Neural progenitor cell (in vitro differentiated cells): ENCODE data around the gene WWOX. TPM values are rescaled to one million over a fixed set of nuclear protein-coding genes. Genes with fewer than 3 reads are reported as not detected.

ENCODE experiments used
- DNase-seq: peaks from one replicate; pipeline ENCODE4 v3.0.0-alpha.2; 2016; ENCODE audit warnings: low spot score
- H2AFZ ChIP-seq: fragments of 200-600 bp; sonication (generic); replicated peaks from 2 replicates; pipeline ENCODE4 v1.6.1; 2016; ENCODE audit warnings: antibody characterized with exemption
- H3F3A ChIP-seq: fragments of 200-600 bp; sonication (generic); 2 replicates; pipeline ENCODE4 v1.6.1; 2016; ENCODE audit warnings: antibody characterized with exemption, low read depth
- H3K27ac ChIP-seq: fragments of 200-600 bp; sonication (generic); 2 replicates; pipeline ENCODE4 v1.5.1; 2016; ENCODE audit warnings: mild to moderate bottlenecking
- H3K27me3 ChIP-seq: fragments of 200-600 bp; sonication (generic); 2 replicates; pipeline ENCODE4 v1.6.1; 2016; ENCODE audit warnings: mild to moderate bottlenecking, moderate library complexity
- H3K36me3 ChIP-seq: fragments of 200-600 bp; sonication (generic); 2 replicates; pipeline ENCODE4 v1.5.1; 2016
- H3K4me1 ChIP-seq: fragments of 200-600 bp; sonication (generic); 2 replicates; pipeline ENCODE4 v1.6.1; 2016; ENCODE audit warnings: mixed run types
- H3K4me2 ChIP-seq: fragments of 200-600 bp; sonication (generic); 2 replicates; pipeline ENCODE4 v1.6.1; 2016
- H3K4me3 ChIP-seq: fragments of 200-600 bp; sonication (generic); 2 replicates; pipeline ENCODE4 v1.5.1; 2016
- H3K79me2 ChIP-seq: fragments of 200-600 bp; sonication (generic); 2 replicates; pipeline ENCODE4 v1.6.1; 2016; ENCODE audit warnings: low read depth
- H3K9ac ChIP-seq: fragments of 200-600 bp; sonication (generic); 2 replicates; pipeline ENCODE4 v1.6.1; 2016
- H3K9me3 ChIP-seq: fragments of 200-600 bp; sonication (generic); 2 replicates; pipeline ENCODE4 v1.5.1; 2016; ENCODE audit warnings: low read depth
- H4K20me1 ChIP-seq: fragments of 200-600 bp; sonication (generic); 2 replicates; pipeline ENCODE4 v1.6.1; 2016; ENCODE audit warnings: low read depth
- H3K27ac Mint-ChIP-seq: 3 replicates; pipeline ENCODE4 v1.8.0; 2021; ENCODE audit warnings: mixed read lengths
- H3K27me3 Mint-ChIP-seq: 2 replicates; pipeline ENCODE4 v1.8.0; 2022; ENCODE audit warnings: low read depth, mild to moderate bottlenecking, inconsistent platforms, moderate library complexity, mixed read lengths; ENCODE audit not compliant: insufficient read depth
- H3K36me3 Mint-ChIP-seq: 3 replicates; pipeline ENCODE4 v1.8.0; 2021; ENCODE audit warnings: mixed read lengths
- H3K4me1 Mint-ChIP-seq: 3 replicates; pipeline ENCODE4 v1.8.0; 2021; ENCODE audit warnings: mixed read lengths
- H3K4me3 Mint-ChIP-seq: 3 replicates; pipeline ENCODE4 v1.8.0; 2021; ENCODE audit warnings: mild to moderate bottlenecking, moderate library complexity, mixed read lengths
- H3K9me3 Mint-ChIP-seq: 3 replicates; pipeline ENCODE4 v1.8.0; 2020; ENCODE audit warnings: mixed read lengths
- EZH2 ChIP-seq: fragments of 200-600 bp; sonication (generic); IDR thresholded peaks from 2 replicates; pipeline ENCODE4 v1.6.1; 2017; ENCODE audit warnings: antibody characterized with exemption, mild to moderate bottlenecking, moderate library complexity
- EZH2phosphoT487 ChIP-seq: fragments of 200-600 bp; sonication (generic); IDR thresholded peaks from 2 replicates; pipeline ENCODE4 v1.6.1; 2017; ENCODE audit warnings: antibody characterized with exemption
- total RNA-seq: library from RNA; depleted of rRNA; stranded (reverse); fragments of >200 nt; gene quantifications from 2 replicates; pipeline ENCODE4 v1.2.3, GENCODE V29; 2015; ENCODE audit warnings: low replicate concordance
- TF ChIP-seq, protein P1 (sequence below): fragments of 200-600 bp; sonication (generic); IDR thresholded peaks from 2 replicates; pipeline ENCODE4 v1.5.1; 2017; ENCODE audit warnings: antibody characterized with exemption, mild to moderate bottlenecking

The WWOX gene
- total RNA-seq, 1 donor from 2014 or later: 63.7 TPM

DNA sequence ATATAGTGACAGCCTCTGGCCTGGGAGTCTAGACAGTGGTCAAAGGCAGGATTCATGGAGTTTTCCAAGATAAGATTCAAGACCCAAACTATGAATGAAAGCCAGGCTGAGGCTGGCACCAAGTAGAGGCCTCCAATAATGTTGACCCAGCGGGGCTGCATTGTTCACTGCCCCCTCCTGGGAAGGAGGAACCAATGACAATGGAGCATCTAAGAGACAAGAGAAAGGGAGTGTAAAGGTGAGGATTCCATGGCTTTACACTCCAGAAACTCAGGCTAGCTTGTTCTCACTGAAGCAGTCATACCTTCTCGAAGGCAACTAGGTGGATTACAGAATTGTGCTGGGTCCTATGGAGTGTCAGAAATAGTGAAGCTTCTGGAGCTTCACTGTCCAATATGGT, 380.3 kb downstream of the WWOX start:
- Histone ChIP-seq H3K9me3 (no peaks in the 10 kb centered on the region), H3K27me3 (no peaks in the 10 kb centered on the region), H3K9ac (no peak overlapping the region), H3F3A (no peaks in the 10 kb centered on the region), H2AFZ (no peak overlapping the region), H3K4me2 (no peak overlapping the region), H3K79me2 (no peaks in the 10 kb centered on the region), H3K4me3 (no peak overlapping the region), H4K20me1 (no peaks in the 10 kb centered on the region), H3K4me1 (peaks cover 25% of the 10 kb centered on the region), H3K36me3 (no peaks in the 10 kb centered on the region), H3K27ac (no peak overlapping the region)
- DNase-seq: no peak
- H3K4me3 Mint-ChIP-seq: no peak overlapping the region
- no peaks in the 10 kb centered on the region for H3K9me3 Mint-ChIP-seq
- peaks cover 48% of the 10 kb centered on the region for H3K4me1 Mint-ChIP-seq
- no peaks in the 10 kb centered on the region for H3K27me3 Mint-ChIP-seq
- no peaks in the 10 kb centered on the region for H3K36me3 Mint-ChIP-seq
- TF ChIP-seq, protein P1, sequence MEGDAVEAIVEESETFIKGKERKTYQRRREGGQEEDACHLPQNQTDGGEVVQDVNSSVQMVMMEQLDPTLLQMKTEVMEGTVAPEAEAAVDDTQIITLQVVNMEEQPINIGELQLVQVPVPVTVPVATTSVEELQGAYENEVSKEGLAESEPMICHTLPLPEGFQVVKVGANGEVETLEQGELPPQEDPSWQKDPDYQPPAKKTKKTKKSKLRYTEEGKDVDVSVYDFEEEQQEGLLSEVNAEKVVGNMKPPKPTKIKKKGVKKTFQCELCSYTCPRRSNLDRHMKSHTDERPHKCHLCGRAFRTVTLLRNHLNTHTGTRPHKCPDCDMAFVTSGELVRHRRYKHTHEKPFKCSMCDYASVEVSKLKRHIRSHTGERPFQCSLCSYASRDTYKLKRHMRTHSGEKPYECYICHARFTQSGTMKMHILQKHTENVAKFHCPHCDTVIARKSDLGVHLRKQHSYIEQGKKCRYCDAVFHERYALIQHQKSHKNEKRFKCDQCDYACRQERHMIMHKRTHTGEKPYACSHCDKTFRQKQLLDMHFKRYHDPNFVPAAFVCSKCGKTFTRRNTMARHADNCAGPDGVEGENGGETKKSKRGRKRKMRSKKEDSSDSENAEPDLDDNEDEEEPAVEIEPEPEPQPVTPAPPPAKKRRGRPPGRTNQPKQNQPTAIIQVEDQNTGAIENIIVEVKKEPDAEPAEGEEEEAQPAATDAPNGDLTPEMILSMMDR: no peak
- no peak for TF ChIP-seq EZH2phosphoT487
- no peak for TF ChIP-seq EZH2
- H3K27ac Mint-ChIP-seq: no peak overlapping the region

DNA sequence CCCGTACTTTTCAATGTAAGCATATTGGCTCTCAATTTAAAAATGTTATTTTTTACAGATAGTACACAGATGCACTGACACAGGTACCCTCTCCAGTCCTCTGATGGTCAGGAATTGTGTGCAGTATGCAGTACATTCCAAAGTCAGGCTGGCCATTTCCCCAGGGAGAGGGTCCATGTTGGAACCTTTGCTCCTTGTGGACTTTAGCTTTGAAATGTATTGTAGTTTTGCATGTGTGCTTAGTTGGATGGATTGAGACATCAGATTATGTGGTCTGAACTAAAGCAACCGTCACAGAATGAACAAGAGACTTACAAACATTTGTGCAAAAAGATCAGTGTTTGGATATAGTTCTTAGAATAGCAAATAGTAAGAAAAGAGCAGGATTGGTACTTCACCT, 381.1 kb downstream of the WWOX start:
- no peak overlapping the region for H3K9ac ChIP-seq
- H3F3A ChIP-seq: no peaks in the 10 kb centered on the region
- H3K4me2 ChIP-seq: no peak overlapping the region
- no peak overlapping the region for H3K27ac ChIP-seq
- Mint-ChIP-seq H3K36me3 (no peaks in the 10 kb centered on the region), H3K9me3 (no peaks in the 10 kb centered on the region), H3K4me3 (no peak overlapping the region), H3K27ac (no peak overlapping the region), H3K27me3 (no peaks in the 10 kb centered on the region), H3K4me1 (peaks cover 55% of the 10 kb centered on the region)
- H3K79me2 ChIP-seq: no peaks in the 10 kb centered on the region
- H4K20me1 ChIP-seq: no peaks in the 10 kb centered on the region
- no peak for DNase-seq
- H3K27me3 ChIP-seq: no peaks in the 10 kb centered on the region
- no peaks in the 10 kb centered on the region for H3K36me3 ChIP-seq
- H2AFZ ChIP-seq: no peak overlapping the region
- TF ChIP-seq EZH2phosphoT487 (no peak), EZH2 (no peak)
- TF ChIP-seq, protein P1: no peak
- no peaks in the 10 kb centered on the region for H3K9me3 ChIP-seq
- H3K4me3 ChIP-seq: no peak overlapping the region
- peaks cover 25% of the 10 kb centered on the region for H3K4me1 ChIP-seq

DNA sequence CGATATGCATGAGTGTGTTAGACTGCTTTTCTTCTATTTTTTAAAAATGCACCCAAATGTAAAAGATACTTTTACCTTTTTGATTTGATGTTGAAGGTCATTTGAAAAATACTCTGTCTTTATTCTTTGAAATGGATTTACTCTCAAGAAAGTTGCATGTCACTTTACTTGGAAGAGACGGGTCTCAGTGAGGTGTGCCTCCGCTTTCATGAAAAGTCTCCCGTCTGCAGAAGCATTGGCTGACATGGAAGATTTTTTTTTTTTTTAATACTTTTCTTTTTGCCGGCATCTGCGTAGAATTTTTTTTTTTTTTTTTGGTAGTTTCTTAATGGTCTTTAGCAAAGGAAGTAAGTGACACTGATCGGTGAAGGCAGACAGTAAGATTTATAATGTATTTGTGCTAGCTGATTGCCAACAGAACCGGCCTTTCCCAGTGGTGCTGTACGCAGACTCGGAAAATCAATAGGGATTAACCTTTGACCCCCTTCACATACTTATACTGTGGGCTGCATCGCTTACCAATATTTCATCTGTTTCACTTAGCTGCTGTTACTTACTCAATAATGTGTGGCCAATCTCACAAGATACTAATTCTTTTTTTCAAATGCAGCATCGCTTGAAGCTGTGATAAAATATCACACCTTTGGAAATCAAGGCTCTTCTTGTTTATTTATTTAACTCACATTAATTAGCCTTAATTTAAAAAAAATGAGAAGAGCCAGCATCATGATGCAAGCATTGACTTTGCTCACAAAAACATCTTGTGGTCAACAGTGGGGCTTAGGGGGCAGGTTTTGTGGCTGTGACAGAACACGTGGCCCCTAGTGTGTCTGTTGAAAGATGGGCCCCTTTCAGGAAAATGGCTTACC, 383.9 kb downstream of the WWOX start:
- H3K4me3 ChIP-seq: no peak overlapping the region
- H3K36me3 ChIP-seq: no peaks in the 10 kb centered on the region
- H2AFZ ChIP-seq: no peak overlapping the region
- H3K4me1 ChIP-seq: peaks cover 15% of the 10 kb centered on the region
- Mint-ChIP-seq H3K27me3 (peaks cover 3% of the 10 kb centered on the region), H3K9me3 (peaks cover 2% of the 10 kb centered on the region), H3K36me3 (no peaks in the 10 kb centered on the region), H3K4me1 (peaks cover 61% of the 10 kb centered on the region), H3K27ac (no peak overlapping the region), H3K4me3 (no peak overlapping the region)
- TF ChIP-seq EZH2 (no peak), EZH2phosphoT487 (no peak)
- TF ChIP-seq, protein P1: no peak
- no peaks in the 10 kb centered on the region for H3F3A ChIP-seq
- no peaks in the 10 kb centered on the region for H3K27me3 ChIP-seq
- no peaks in the 10 kb centered on the region for H4K20me1 ChIP-seq
- H3K79me2 ChIP-seq: no peaks in the 10 kb centered on the region
- no peak overlapping the region for H3K4me2 ChIP-seq
- no peak for DNase-seq
- H3K9me3 ChIP-seq: no peaks in the 10 kb centered on the region
- no peak overlapping the region for H3K27ac ChIP-seq
- no peak overlapping the region for H3K9ac ChIP-seq
